BE2C (cell line): ENCODE results near the gene VPS13D.

ENCODE experiments used
- DNase-seq: peaks from one replicate; pipeline ENCODE4 v3.0.0-alpha.2; 2020
- H3K27me3 ChIP-seq: fragments of 250-450 bp; sonication (Bioruptor Pico); 2 replicates; pipeline ENCODE4 v1.5.1; 2020; ENCODE audit warnings: mild to moderate bottlenecking
- H3K36me3 ChIP-seq: fragments of 250-450 bp; sonication (Bioruptor Pico); 2 replicates; pipeline ENCODE4 v1.5.1; 2020; ENCODE audit warnings: mild to moderate bottlenecking
- H3K4me1 ChIP-seq: fragments of 250-450 bp; sonication (Bioruptor Pico); 2 replicates; pipeline ENCODE4 v1.5.1; 2020
- H3K4me3 ChIP-seq: 2 replicates; pipeline ENCODE4 v1.5.1; 2011; ENCODE audit warnings: low read depth, low read length
- H3K9me3 ChIP-seq: fragments of 250-450 bp; sonication (Bioruptor Pico); 2 replicates; pipeline ENCODE4 v1.5.1; 2020
- TF ChIP-seq, protein P1 (sequence below): IDR thresholded peaks from 2 replicates; pipeline ENCODE4 v1.5.1; 2012; ENCODE audit warnings: mild to moderate bottlenecking, low read depth, low read length

VPS13D gene

GRCh38 chr1:12511128-12511484 lies 281.3 kb downstream of the VPS13D start:
- no peak for DNase-seq
- no peaks in the 10 kb centered on the region for H3K9me3 ChIP-seq

DNA sequence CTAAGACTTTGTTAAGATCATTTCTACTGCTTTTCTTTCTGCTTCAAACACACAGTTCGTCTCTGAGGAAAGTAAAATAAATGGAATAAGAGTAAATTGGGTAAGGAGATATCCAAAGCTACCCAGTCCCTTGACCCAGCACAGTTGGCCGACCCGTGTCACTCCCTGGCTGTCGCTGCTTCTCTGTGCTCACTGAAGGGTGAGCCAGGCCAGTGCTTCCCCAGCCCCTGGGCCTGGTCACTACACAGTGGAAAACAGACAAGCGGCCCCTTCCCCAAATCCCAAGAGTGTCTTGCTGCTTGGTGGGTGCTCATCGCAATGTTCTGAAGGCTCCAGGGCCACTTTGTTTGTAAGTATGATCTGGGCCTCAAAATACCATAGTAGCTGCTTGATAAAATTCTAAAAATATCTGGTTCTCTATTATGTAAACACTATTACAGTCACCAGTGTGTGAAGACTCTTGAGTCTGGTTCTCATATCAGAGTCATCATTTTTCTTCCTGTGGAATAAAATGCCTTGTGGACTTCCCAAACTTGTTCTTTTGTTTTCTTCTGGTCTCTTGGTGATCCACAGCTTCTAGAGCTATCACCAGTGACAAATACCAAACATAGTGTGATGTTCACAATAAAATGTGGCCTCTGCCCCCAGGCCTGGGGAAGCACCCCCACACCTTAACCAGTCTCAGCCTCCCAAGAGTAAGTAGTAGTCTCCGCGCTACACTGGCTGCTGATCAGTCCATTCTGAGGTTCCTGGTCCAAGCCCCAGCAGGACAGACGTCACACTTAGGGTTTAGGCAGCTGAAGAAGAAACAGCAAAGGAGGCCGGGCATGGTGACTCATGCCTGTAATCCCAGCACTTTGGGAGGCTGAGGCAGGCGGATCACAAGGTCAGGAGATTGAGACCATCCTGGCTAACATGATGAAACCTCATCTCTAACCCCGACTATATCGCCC lies 282.0 kb downstream of the VPS13D start:
- no peaks in the 10 kb centered on the region for H3K9me3 ChIP-seq
- no peaks in the 10 kb centered on the region for H3K36me3 ChIP-seq
- no peak overlapping the region for H3K4me3 ChIP-seq
- no peaks in the 10 kb centered on the region for H3K4me1 ChIP-seq
- DNase-seq, result no peak
- no peaks in the 10 kb centered on the region for H3K27me3 ChIP-seq
- TF ChIP-seq, protein P1, sequence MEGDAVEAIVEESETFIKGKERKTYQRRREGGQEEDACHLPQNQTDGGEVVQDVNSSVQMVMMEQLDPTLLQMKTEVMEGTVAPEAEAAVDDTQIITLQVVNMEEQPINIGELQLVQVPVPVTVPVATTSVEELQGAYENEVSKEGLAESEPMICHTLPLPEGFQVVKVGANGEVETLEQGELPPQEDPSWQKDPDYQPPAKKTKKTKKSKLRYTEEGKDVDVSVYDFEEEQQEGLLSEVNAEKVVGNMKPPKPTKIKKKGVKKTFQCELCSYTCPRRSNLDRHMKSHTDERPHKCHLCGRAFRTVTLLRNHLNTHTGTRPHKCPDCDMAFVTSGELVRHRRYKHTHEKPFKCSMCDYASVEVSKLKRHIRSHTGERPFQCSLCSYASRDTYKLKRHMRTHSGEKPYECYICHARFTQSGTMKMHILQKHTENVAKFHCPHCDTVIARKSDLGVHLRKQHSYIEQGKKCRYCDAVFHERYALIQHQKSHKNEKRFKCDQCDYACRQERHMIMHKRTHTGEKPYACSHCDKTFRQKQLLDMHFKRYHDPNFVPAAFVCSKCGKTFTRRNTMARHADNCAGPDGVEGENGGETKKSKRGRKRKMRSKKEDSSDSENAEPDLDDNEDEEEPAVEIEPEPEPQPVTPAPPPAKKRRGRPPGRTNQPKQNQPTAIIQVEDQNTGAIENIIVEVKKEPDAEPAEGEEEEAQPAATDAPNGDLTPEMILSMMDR, result no peak

More at GRCh38 chr1:12511128-12511484, 281.3 kb downstream of the VPS13D start:
- TF ChIP-seq, protein P1, result no peak
- Histone ChIP-seq H3K4me3 (no peak overlapping the region), H3K27me3 (no peaks in the 10 kb centered on the region), H3K36me3 (no peaks in the 10 kb centered on the region), H3K4me1 (no peaks in the 10 kb centered on the region)

DNA sequence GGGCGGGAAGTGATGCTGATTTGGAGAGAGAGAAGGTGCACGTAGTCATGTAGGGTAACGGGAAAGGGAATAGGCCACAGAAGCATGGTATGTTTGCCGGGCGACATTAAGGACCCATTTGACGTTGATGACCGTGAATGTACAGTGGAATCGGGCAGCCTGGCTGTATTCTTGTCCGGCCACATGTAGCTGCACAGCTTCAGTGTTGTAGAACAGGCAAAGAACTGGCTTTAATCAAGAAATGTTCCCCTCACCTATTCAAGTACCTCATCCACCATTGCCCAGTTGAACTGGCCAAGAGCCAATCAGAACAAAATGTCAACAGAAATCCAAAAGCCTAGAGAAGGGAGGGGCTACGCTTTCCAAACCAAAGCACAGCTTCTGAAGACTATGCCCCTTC lies 283.4 kb downstream of the VPS13D start:
- Histone ChIP-seq H3K4me1 (no peaks in the 10 kb centered on the region), H3K9me3 (no peaks in the 10 kb centered on the region), H3K27me3 (no peaks in the 10 kb centered on the region), H3K4me3 (no peak overlapping the region), H3K36me3 (no peaks in the 10 kb centered on the region)
- TF ChIP-seq, protein P1, result no peak
- DNase-seq, result no peak

- Histone ChIP-seq H3K9me3 (no peaks in the 10 kb centered on the region), H3K27me3 (no peaks in the 10 kb centered on the region), H3K4me3 (no peak overlapping the region), H3K36me3 (no peaks in the 10 kb centered on the region), H3K4me1 (no peaks in the 10 kb centered on the region)
- TF ChIP-seq, protein P1, result no peak
- DNase-seq, result no peak
Measured at GRCh38 chr1:12514590-12514989, 284.8 kb downstream of the VPS13D start.

- TF ChIP-seq, protein P1, result no peak
- no peak overlapping the region for H3K4me3 ChIP-seq
- H3K9me3 ChIP-seq, result no peaks in the 10 kb centered on the region
- H3K27me3 ChIP-seq, result no peaks in the 10 kb centered on the region
- no peaks in the 10 kb centered on the region for H3K36me3 ChIP-seq
- DNase-seq, result no peak
- no peaks in the 10 kb centered on the region for H3K4me1 ChIP-seq
Measured at GRCh38 chr1:12515234-12515633, 285.4 kb downstream of the VPS13D start.

GRCh38 chr1:12516741-12517140 lies 286.9 kb downstream of the VPS13D start:
- no peak for DNase-seq
- no peaks in the 10 kb centered on the region for H3K36me3 ChIP-seq
- H3K4me3 ChIP-seq, result no peak overlapping the region
- TF ChIP-seq, protein P1, result no peak
- H3K4me1 ChIP-seq, result no peaks in the 10 kb centered on the region
- H3K27me3 ChIP-seq, result no peaks in the 10 kb centered on the region
- H3K9me3 ChIP-seq, result no peaks in the 10 kb centered on the region
